ENCODE results near the gene COL11A1. TPM values are rescaled to one million over a fixed set of nuclear protein-coding genes. Genes with fewer than 3 reads are reported as not detected.

Gene COL11A1
- polyA plus RNA-seq, 1 experiment = 8.2 TPM

DNA sequence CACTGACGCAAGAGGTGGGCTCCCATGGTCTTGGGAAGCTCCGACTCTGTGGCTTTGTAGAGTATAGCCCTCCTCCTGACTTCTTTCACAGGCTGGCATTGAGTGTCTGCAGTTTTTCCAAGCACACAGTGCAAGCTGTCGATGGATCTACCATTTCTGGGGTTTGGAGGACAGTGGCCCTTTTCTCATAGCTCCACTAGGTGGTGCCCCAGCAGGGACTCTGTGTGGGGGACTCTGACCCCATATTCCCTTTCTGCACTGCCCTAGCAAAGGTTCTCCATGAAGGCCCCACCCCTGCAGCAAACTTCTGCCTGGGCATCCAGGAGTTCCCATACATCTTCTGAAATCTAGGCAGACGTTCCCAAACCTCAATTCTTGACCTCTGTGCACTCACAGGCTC lies 236.2 kb downstream of the COL11A1 start:
- TF ChIP-seq, protein P1, sequence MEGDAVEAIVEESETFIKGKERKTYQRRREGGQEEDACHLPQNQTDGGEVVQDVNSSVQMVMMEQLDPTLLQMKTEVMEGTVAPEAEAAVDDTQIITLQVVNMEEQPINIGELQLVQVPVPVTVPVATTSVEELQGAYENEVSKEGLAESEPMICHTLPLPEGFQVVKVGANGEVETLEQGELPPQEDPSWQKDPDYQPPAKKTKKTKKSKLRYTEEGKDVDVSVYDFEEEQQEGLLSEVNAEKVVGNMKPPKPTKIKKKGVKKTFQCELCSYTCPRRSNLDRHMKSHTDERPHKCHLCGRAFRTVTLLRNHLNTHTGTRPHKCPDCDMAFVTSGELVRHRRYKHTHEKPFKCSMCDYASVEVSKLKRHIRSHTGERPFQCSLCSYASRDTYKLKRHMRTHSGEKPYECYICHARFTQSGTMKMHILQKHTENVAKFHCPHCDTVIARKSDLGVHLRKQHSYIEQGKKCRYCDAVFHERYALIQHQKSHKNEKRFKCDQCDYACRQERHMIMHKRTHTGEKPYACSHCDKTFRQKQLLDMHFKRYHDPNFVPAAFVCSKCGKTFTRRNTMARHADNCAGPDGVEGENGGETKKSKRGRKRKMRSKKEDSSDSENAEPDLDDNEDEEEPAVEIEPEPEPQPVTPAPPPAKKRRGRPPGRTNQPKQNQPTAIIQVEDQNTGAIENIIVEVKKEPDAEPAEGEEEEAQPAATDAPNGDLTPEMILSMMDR (IDR thresholded peaks at IDR 0.05; ENCODE audit: low read depth, low read length) = no peak
- H3K4me3 ChIP-seq (ENCODE audit: low read depth, low read length) = no peak overlapping the region
- no peak overlapping the region for H3K27ac ChIP-seq (ENCODE audit: low read depth, low read length)
- CTCF ChIA-PET = no interaction called here
- no peaks in the 10 kb centered on the region for H3K27me3 ChIP-seq (ENCODE audit: control insufficient read depth, insufficient read depth, low read length)
- no peak for DNase-seq (ENCODE audit: low read depth, low spot score)
- POLR2A ChIA-PET = no interaction called here
- no peaks in the 10 kb centered on the region; the same call in 1 of the 2 replicates for H3K9me3 ChIP-seq (ENCODE audit: control insufficient read depth, insufficient read depth, low read length)

- ChIA-PET CTCF (no interaction called here), POLR2A (interaction anchor here (0.5 kb wide), 1 partner anchor 11 kb away, joined by 3 read pairs; no protein-coding TSS in a partner anchor)
- TF ChIP-seq, protein P1 (IDR thresholded peaks at IDR 0.05; ENCODE audit: low read depth, low read length) = no peak
- Histone ChIP-seq H3K9me3 (ENCODE audit: control insufficient read depth, insufficient read depth, low read length) (no peaks in the 10 kb centered on the region), H3K27me3 (ENCODE audit: control insufficient read depth, insufficient read depth, low read length) (no peaks in the 10 kb centered on the region), H3K4me3 (ENCODE audit: low read depth, low read length) (no peak overlapping the region), H3K27ac (ENCODE audit: low read depth, low read length) (no peak overlapping the region)
- no peak for DNase-seq (ENCODE audit: low read depth, low spot score)
Observed at GRCh38 chr1:102863704-102864103, 244.6 kb downstream of the COL11A1 start.

- no peaks in the 10 kb centered on the region for H3K9me3 ChIP-seq (ENCODE audit: control insufficient read depth, insufficient read depth, low read length)
- H3K27me3 ChIP-seq (ENCODE audit: control insufficient read depth, insufficient read depth, low read length) = no peaks in the 10 kb centered on the region
- no peak overlapping the region for H3K27ac ChIP-seq (ENCODE audit: low read depth, low read length)
- DNase-seq (ENCODE audit: low read depth, low spot score) = no peak
- ChIA-PET CTCF (no interaction called here), POLR2A (no interaction called here)
- TF ChIP-seq, protein P1 (IDR thresholded peaks at IDR 0.05; ENCODE audit: low read depth, low read length) = no peak
- no peak overlapping the region for H3K4me3 ChIP-seq (ENCODE audit: low read depth, low read length)
Observed at GRCh38 chr1:102861247-102861646, 247.1 kb downstream of the COL11A1 start.

- TF ChIP-seq, protein P1 (IDR thresholded peaks at IDR 0.05; ENCODE audit: low read depth, low read length) = no peak
- no peak for DNase-seq (ENCODE audit: low read depth, low spot score)
Observed at GRCh38 chr1:102858695-102859094, 249.6 kb downstream of the COL11A1 start.

GRCh38 chr1:102857251-102857650 lies 251.1 kb downstream of the COL11A1 start:
- no peak for DNase-seq (ENCODE audit: low read depth, low spot score)
- Histone ChIP-seq H3K9me3 (ENCODE audit: control insufficient read depth, insufficient read depth, low read length) (no peaks in the 10 kb centered on the region; the same call in 1 of the 2 replicates), H3K27me3 (ENCODE audit: control insufficient read depth, insufficient read depth, low read length) (no peaks in the 10 kb centered on the region), H3K4me3 (ENCODE audit: low read depth, low read length) (no peak overlapping the region), H3K27ac (ENCODE audit: low read depth, low read length) (no peak overlapping the region)
- TF ChIP-seq, protein P1 (IDR thresholded peaks at IDR 0.05; ENCODE audit: low read depth, low read length) = no peak
- POLR2A ChIA-PET = no interaction called here
- CTCF ChIA-PET = no interaction called here

More at GRCh38 chr1:102858695-102859094, 249.6 kb downstream of the COL11A1 start:
- Histone ChIP-seq H3K27me3 (ENCODE audit: control insufficient read depth, insufficient read depth, low read length) (no peaks in the 10 kb centered on the region), H3K27ac (ENCODE audit: low read depth, low read length) (no peak overlapping the region), H3K4me3 (ENCODE audit: low read depth, low read length) (no peak overlapping the region), H3K9me3 (ENCODE audit: control insufficient read depth, insufficient read depth, low read length) (no peaks in the 10 kb centered on the region; the same call in 1 of the 2 replicates)
- ChIA-PET POLR2A (no interaction called here), CTCF (no interaction called here)
